Measurements from ENCODE around the gene DDX24. TPM values are rescaled to one million over a fixed set of nuclear protein-coding genes. Genes with fewer than 3 reads are reported as not detected.

The DDX24 gene
- total RNA-seq, 1 experiment from 2014 or later: 174 TPM

GRCh38 chr14:94114589-94115057 lies 33.6 kb upstream of the DDX24 start (continued):
- TF ChIP-seq ZNF281 (CRISPR knock-in tag; IDR thresholded peaks at IDR 0.05) (no peak), ZNF232 (CRISPR knock-in tag; IDR thresholded peaks at IDR 0.05) (no peak), PRDM15 (CRISPR knock-in tag; IDR thresholded peaks at IDR 0.05) (no peak), CTCF (IDR thresholded peaks at IDR 0.05) (no peak), ZNF317 (CRISPR knock-in tag; IDR thresholded peaks at IDR 0.05; ENCODE audit: borderline replicate concordance, low read depth) (no peak), ZNF121 (CRISPR knock-in tag; IDR thresholded peaks at IDR 0.05) (no peak), GRHL2 (CRISPR knock-in tag; IDR thresholded peaks at IDR 0.05; ENCODE audit: insufficient replicate concordance, severe bottlenecking) (no peak), HMGXB4 (CRISPR knock-in tag; IDR thresholded peaks at IDR 0.05) (no peak), IRF2 (CRISPR knock-in tag; IDR thresholded peaks at IDR 0.05; ENCODE audit: borderline replicate concordance, low read depth) (no peak), NFATC4 (CRISPR knock-in tag; IDR thresholded peaks at IDR 0.05) (no peak), ETV6 (CRISPR knock-in tag; IDR thresholded peaks at IDR 0.05) (no peak), E2F4 (CRISPR knock-in tag; IDR thresholded peaks at IDR 0.05; ENCODE audit: borderline replicate concordance, low read depth) (no peak)

GRCh38 chr14:94113908-94114588 lies 33.0 kb upstream of the DDX24 start:
- no peak overlapping the region for H3K4me3 Mint-ChIP-seq
- no peaks in the 10 kb centered on the region for H3K36me3 Mint-ChIP-seq
- ChIA-PET POLR2A (no interaction called here), CTCF (interaction anchor here (1.5 to 2.6 kb wide), 3 partner anchors 15 to 78 kb away, joined by 4 to 9 read pairs (median 8); partner anchors contain the start of gene IFI27L2)
- DNase-seq (ENCODE audit: low spot score): no peak
- no peaks in the 10 kb centered on the region for H3K9me3 Mint-ChIP-seq
- peaks cover 14% of the 10 kb centered on the region; the same call in 1 of the 2 replicates for H3K4me1 Mint-ChIP-seq
- H3K27me3 Mint-ChIP-seq (ENCODE audit: low read depth): peaks cover 2% of the 10 kb centered on the region
- no peak overlapping the region for H3K27ac Mint-ChIP-seq
- ATAC-seq: no peak
- TF ChIP-seq GRHL2 (CRISPR knock-in tag; IDR thresholded peaks at IDR 0.05; ENCODE audit: insufficient replicate concordance, severe bottlenecking) (no peak), ARID4B (CRISPR knock-in tag; IDR thresholded peaks at IDR 0.05; ENCODE audit: borderline replicate concordance) (no peak), GTF2I (CRISPR knock-in tag; conservative IDR thresholded peaks at IDR 0.05) (no peak), ZNF281 (CRISPR knock-in tag; IDR thresholded peaks at IDR 0.05) (no peak), GABPB1 (CRISPR knock-in tag; IDR thresholded peaks at IDR 0.05) (no peak), SMAD4 (CRISPR knock-in tag; IDR thresholded peaks at IDR 0.05) (no peak)

All from WTC11 (cell line).